Caco-2 (cell line): Measurements from ENCODE around the gene CHCHD1. TPM values are rescaled to one million over a fixed set of nuclear protein-coding genes. Genes with fewer than 3 reads are reported as not detected.

Source experiments
- BruUV-seq: library from RNA; stranded (reverse); fragments of 400-500 nt; replicated peaks from 2 replicates; lab custom pipeline; 2021; lab: Mats Ljungman, UMichigan
- CTCF ChIA-PET: fragments of 300-600 bp; sonication (Branson Sonifier 250); formaldehyde crosslinking; loops from one replicate; lab custom pipeline; 2022; ENCODE audit warnings: antibody characterized with exemption; lab: Charles Lee
- POLR2A ChIA-PET: fragments of 300-600 bp; sonication (Branson Sonifier 250); formaldehyde crosslinking; loops from one replicate; lab custom pipeline; 2022; ENCODE audit warnings: antibody characterized with exemption; lab: Charles Lee
- DNase-seq, 2 experiments: peaks; one replicate each; pipeline versions ENCODE4 v3.0.0 to v3.0.0-alpha.2; 2020 to 2022
- H3K27me3 ChIP-seq: replicated peaks from 2 replicates; pipeline ENCODE4 v1.6.0; 2011; ENCODE audit warnings: low read length; ENCODE audit not compliant: control insufficient read depth, insufficient read depth
- H3K36me3 ChIP-seq: 2 replicates; pipeline ENCODE4 v1.5.1; 2011; ENCODE audit warnings: low read length; ENCODE audit not compliant: control insufficient read depth, insufficient read depth
- H3K4me1 ChIP-seq: fragments of 250-450 bp; sonication (Bioruptor Pico); 2 replicates; pipeline ENCODE4 v1.5.1; 2020; ENCODE audit warnings: mild to moderate bottlenecking
- H3K4me3 ChIP-seq: 2 replicates; pipeline ENCODE4 v1.5.1; 2011; ENCODE audit warnings: low read depth, mild to moderate bottlenecking, control low read depth, low read length
- H3K9me3 ChIP-seq: fragments of 250-450 bp; sonication (Bioruptor Pico); 2 replicates; pipeline ENCODE4 v1.5.1; 2020; ENCODE audit warnings: mild to moderate bottlenecking, moderate library complexity
- H3K27ac Mint-ChIP-seq: one replicate; pipeline ENCODE4 v1.8.0; 2022; ENCODE audit warnings: mixed read lengths; ENCODE audit not compliant: unreplicated experiment
- H3K27me3 Mint-ChIP-seq: one replicate; pipeline ENCODE4 v1.8.0; 2022; ENCODE audit warnings: mixed read lengths; ENCODE audit not compliant: insufficient read depth, unreplicated experiment
- H3K36me3 Mint-ChIP-seq: one replicate; pipeline ENCODE4 v1.8.0; 2022; ENCODE audit warnings: mild to moderate bottlenecking, mixed read lengths; ENCODE audit not compliant: insufficient read depth, unreplicated experiment
- H3K4me1 Mint-ChIP-seq: one replicate; pipeline ENCODE4 v1.8.0; 2022; ENCODE audit warnings: low read depth, mixed read lengths; ENCODE audit not compliant: unreplicated experiment
- H3K4me3 Mint-ChIP-seq: one replicate; pipeline ENCODE4 v1.8.0; 2022; ENCODE audit warnings: mild to moderate bottlenecking, moderate library complexity, mixed read lengths; ENCODE audit not compliant: unreplicated experiment
- H3K9me3 Mint-ChIP-seq: one replicate; pipeline ENCODE4 v1.8.0; 2022; ENCODE audit warnings: mixed read lengths; ENCODE audit not compliant: unreplicated experiment
- CTCF ChIP-seq, 2 experiments: fragments of 200-600 bp in 1 of 2; IDR thresholded peaks; 1 replicate in 1 of 2; 2 replicates in 1 of 2; pipeline versions ENCODE4 v1.5.1 to v1.8.0; 2011 to 2022; ENCODE audit warnings: antibody characterized with exemption in 1 of 2, control low read depth in 1 of 2, inconsistent platforms in 1 of 2, low read depth in 1 of 2, low read length in 1 of 2, mild to moderate bottlenecking in 1 of 2, moderate library complexity in 1 of 2; ENCODE audit not compliant: insufficient read depth in 1 of 2, severe bottlenecking in 1 of 2, unreplicated experiment in 1 of 2
- intact Hi-C: fragments of 100-400 bp; cut with micrococcal nuclease; formaldehyde crosslinking; loops from one replicate; pipeline ENCODE4 v1.10.0; 2022; ENCODE audit not compliant: unreplicated experiment
- total RNA-seq: library from RNA; stranded (reverse); gene quantifications from 2 replicates; pipeline ENCODE4 v1.2.3, GENCODE V29; 2022

CHCHD1 gene
- total RNA-seq, 1 experiment from 2014 or later: 44.1 TPM

GRCh38 chr10:73761781-73762180 lies 20.1 kb upstream of the CHCHD1 start:
- ChIA-PET CTCF (interaction anchor here (0.6 kb wide), 1 partner anchor 1136 kb away, joined by 3 read pairs; no protein-coding TSS in a partner anchor), POLR2A (no interaction called here)
- intact Hi-C loops: no loop called here
- no peaks in the 10 kb centered on the region for H3K27me3 ChIP-seq
- no peaks in the 10 kb centered on the region for H3K9me3 ChIP-seq
- peaks cover 13% of the 10 kb centered on the region; the same call in 1 of the 2 replicates for H3K36me3 ChIP-seq
- no peak overlapping the region for H3K4me3 Mint-ChIP-seq
- H3K27me3 Mint-ChIP-seq: no peaks in the 10 kb centered on the region
- H3K4me1 Mint-ChIP-seq: peaks cover 34% of the 10 kb centered on the region
- BruUV-seq: no TSS peak
- H3K4me1 ChIP-seq: peaks cover 19% of the 10 kb centered on the region
- peak overlapping the region; percentile 14 for H3K27ac Mint-ChIP-seq
- no peaks in the 10 kb centered on the region for H3K9me3 Mint-ChIP-seq
- no peak for TF ChIP-seq CTCF (IDR thresholded peaks at IDR 0.05; ENCODE audit: insufficient read depth in 1 of 2, low read depth in 1 of 2, low read length in 1 of 2, severe bottlenecking in 1 of 2, unreplicated experiment in 1 of 2)
- no peak for DNase-seq
- H3K36me3 Mint-ChIP-seq: peaks cover 87% of the 10 kb centered on the region
- no peak overlapping the region for H3K4me3 ChIP-seq

GRCh38 chr10:73762915-73763314 lies 18.9 kb upstream of the CHCHD1 start:
- CTCF ChIA-PET: interaction anchor here (1.1 kb wide), 1 partner anchor 24 kb away, joined by 3 read pairs; no protein-coding TSS in a partner anchor

GRCh38 chr10:73763343-73763742 lies 18.5 kb upstream of the CHCHD1 start:
- no peak for TF ChIP-seq CTCF (IDR thresholded peaks at IDR 0.05; ENCODE audit: insufficient read depth in 1 of 2, low read depth in 1 of 2, low read length in 1 of 2, severe bottlenecking in 1 of 2, unreplicated experiment in 1 of 2)
- H3K27me3 ChIP-seq: no peaks in the 10 kb centered on the region
- DNase-seq: no peak
- Mint-ChIP-seq H3K27ac (peak overlapping the region; percentile 45), H3K27me3 (no peaks in the 10 kb centered on the region), H3K36me3 (peaks cover 85% of the 10 kb centered on the region), H3K9me3 (no peaks in the 10 kb centered on the region), H3K4me1 (peaks cover 34% of the 10 kb centered on the region), H3K4me3 (no peak overlapping the region)
- BruUV-seq: no TSS peak
- POLR2A ChIA-PET: interaction anchor here (0.6 to 0.8 kb wide), 2 partner anchors 20 to 115 kb away, joined by 3 to 6 read pairs; no protein-coding TSS in a partner anchor
- peaks cover 13% of the 10 kb centered on the region; the same call in 1 of the 2 replicates for H3K36me3 ChIP-seq
- CTCF ChIA-PET: no interaction called here
- peaks cover 19% of the 10 kb centered on the region for H3K4me1 ChIP-seq
- no peaks in the 10 kb centered on the region for H3K9me3 ChIP-seq
- intact Hi-C loops: no loop called here
- no peak overlapping the region for H3K4me3 ChIP-seq

More at GRCh38 chr10:73762915-73763314, 18.9 kb upstream of the CHCHD1 start:
- POLR2A ChIA-PET: interaction anchor here (0.6 to 0.8 kb wide), 2 partner anchors 20 to 114 kb away, joined by 3 to 6 read pairs; no protein-coding TSS in a partner anchor
- H3K27me3 ChIP-seq: no peaks in the 10 kb centered on the region
- intact Hi-C loops: no loop called here
- Mint-ChIP-seq H3K4me3 (peak overlapping the region; percentile 2), H3K27ac (peak overlapping the region; percentile 45), H3K27me3 (no peaks in the 10 kb centered on the region), H3K9me3 (no peaks in the 10 kb centered on the region), H3K36me3 (peaks cover 84% of the 10 kb centered on the region), H3K4me1 (peaks cover 34% of the 10 kb centered on the region)
- TF ChIP-seq CTCF (IDR thresholded peaks at IDR 0.05; ENCODE audit: insufficient read depth in 1 of 2, low read depth in 1 of 2, low read length in 1 of 2, severe bottlenecking in 1 of 2, unreplicated experiment in 1 of 2): no peak
- H3K9me3 ChIP-seq: no peaks in the 10 kb centered on the region
- BruUV-seq: no TSS peak
- DNase-seq: no peak
- H3K4me3 ChIP-seq: no peak overlapping the region
- H3K36me3 ChIP-seq: peaks cover 13% of the 10 kb centered on the region; the same call in 1 of the 2 replicates
- H3K4me1 ChIP-seq: peaks cover 19% of the 10 kb centered on the region
